K562 (cell line): ENCODE data around the gene MALSU1. TPM values are rescaled to one million over a fixed set of nuclear protein-coding genes. Genes with fewer than 3 reads are reported as not detected.

Experiments
- ATAC-seq: fragments of 200-7000 bp; cut with Tn5 transposase; 3 replicates; pipeline ENCODE4 v1.9.1; 2020; ENCODE audit warnings: moderate library complexity
- BruUV-seq: library from RNA; stranded (reverse); fragments of 400-500 nt; replicated peaks from 2 replicates; lab custom pipeline; 2021; lab: Mats Ljungman, UMichigan
- CTCF ChIA-PET: fragments of 300-600 bp; formaldehyde crosslinking; extraction: SDS; loops from one replicate; lab custom pipeline; 2021; ENCODE audit warnings: low intra/inter-chr PET ratio; lab: Yijun Ruan, JAX
- POLR2A ChIA-PET: fragments of 300-600, 350-650 bp; sonication (Branson Sonifier 250); formaldehyde crosslinking; extraction: SDS; loops from one replicate; lab custom pipeline; 2021; ENCODE audit warnings: antibody characterized with exemption, inconsistent platforms; lab: Yijun Ruan, JAX
- DNase-seq, 4 experiments: peaks; one replicate each; pipeline versions ENCODE4 v3.0.0 to v3.0.0-alpha.2; 2011 to 2018; ENCODE audit warnings: low spot score in 3 of 4, mixed read lengths in 3 of 4; ENCODE audit errors: extremely low read depth in 1 of 4
- FAIRE-seq: peaks from 2 replicates; lab custom pipeline; 2011; peaks lifted over from hg19 to GRCh38; lab: Jason Lieb, UNC
- H2AFZ ChIP-seq: 2 replicates; pipeline ENCODE4 v1.6.0; 2011; ENCODE audit warnings: low read depth, low read length, control low read depth, inconsistent platforms
- H3K27ac ChIP-seq: fragments of 200-600 bp; 3 replicates; pipeline ENCODE4 v1.8.0; 2011; ENCODE audit warnings: low read depth, mild to moderate bottlenecking, control low read depth, inconsistent platforms, low read length, moderate library complexity, mixed read lengths; ENCODE audit errors: extremely low read depth
- H3K27me3 ChIP-seq, 2 experiments: fragments of 300-600 bp in 1 of 2; 2 replicates in 1 of 2; 3 replicates in 1 of 2; pipeline versions ENCODE4 v1.6.0 to v1.8.0; 2011; ENCODE audit warnings: inconsistent platforms in 2 of 2, low read length in 2 of 2, mild to moderate bottlenecking in 1 of 2, mixed read lengths in 1 of 2, moderate library complexity in 1 of 2; ENCODE audit not compliant: control insufficient read depth in 2 of 2, insufficient read depth in 2 of 2
- H3K36me3 ChIP-seq: fragments of 300-600 bp; 3 replicates; pipeline ENCODE4 v1.8.0; 2011; ENCODE audit warnings: mild to moderate bottlenecking, low read length, inconsistent platforms; ENCODE audit not compliant: control insufficient read depth, insufficient read depth
- H3K4me1 ChIP-seq, 2 experiments: fragments of 200-600 bp in 1 of 2; replicated peaks in 1 of 2; 2 replicates in 1 of 2; 3 replicates in 1 of 2; pipeline versions ENCODE4 v1.5.1 to v1.8.0; 2011; ENCODE audit warnings: inconsistent platforms in 2 of 2, low read length in 2 of 2, mild to moderate bottlenecking in 1 of 2, mixed read lengths in 1 of 2, moderate library complexity in 1 of 2; ENCODE audit not compliant: control insufficient read depth in 2 of 2, insufficient read depth in 2 of 2
- H3K4me2 ChIP-seq: 2 replicates; pipeline ENCODE4 v1.6.1; 2011; ENCODE audit warnings: low read length, control low read depth, inconsistent platforms, mixed read lengths; ENCODE audit not compliant: insufficient read depth
- H3K4me3 ChIP-seq: fragments of 200-600 bp; sonication (generic), shearing (Covaris generic); 2 replicates; pipeline ENCODE4 v1.5.1; 2016; ENCODE audit warnings: control low read depth, inconsistent platforms
- H3K79me2 ChIP-seq: fragments of 200-600 bp; 3 replicates; pipeline ENCODE4 v1.8.0; 2011; ENCODE audit warnings: low read length, inconsistent platforms; ENCODE audit not compliant: control insufficient read depth, insufficient read depth
- H3K9ac ChIP-seq, 2 experiments: 2 replicates each; pipeline versions ENCODE4 v1.6.0 to v1.6.1; 2011; ENCODE audit warnings: low read depth in 2 of 2, low read length in 2 of 2, control low read depth in 1 of 2, inconsistent platforms in 1 of 2, mild to moderate bottlenecking in 1 of 2, mixed read lengths in 1 of 2; ENCODE audit not compliant: insufficient read depth in 1 of 2
- H3K9me1 ChIP-seq: one replicate; pipeline ENCODE4 v1.6.0; 2011; ENCODE audit warnings: inconsistent platforms, mild to moderate bottlenecking, low read length, moderate library complexity; ENCODE audit not compliant: control insufficient read depth, insufficient read depth
- H3K9me3 ChIP-seq: replicated peaks from 2 replicates; pipeline ENCODE4 v1.5.1; 2011; ENCODE audit warnings: low read depth, low read length, inconsistent platforms; ENCODE audit not compliant: control insufficient read depth, insufficient read depth
- H4K20me1 ChIP-seq: replicated peaks from 2 replicates; pipeline ENCODE4 v1.6.1; 2011; ENCODE audit warnings: low read length, inconsistent platforms, mixed read lengths; ENCODE audit not compliant: control insufficient read depth, insufficient read depth
- CEBPB ChIP-seq: fragments of 450-650 bp; IDR thresholded peaks from 2 replicates; pipeline ENCODE4 v1.6.1; 2016; ENCODE audit warnings: missing genetic modification characterization, missing compliant biosample characterization
- in situ Hi-C: fragments of 300-500 bp; cut with MboI; formaldehyde crosslinking; loops from 4 replicates; pipeline ENCODE4 v1.15.0; 2018; ENCODE audit warnings: inconsistent platforms, mixed read lengths
- intact Hi-C: fragments of 100-400 bp; cut with micrococcal nuclease; formaldehyde crosslinking; loops from 2 replicates; pipeline ENCODE4 v1.14.2; 2022
- polyA plus RNA-seq, 8 experiments: library from polyadenylated mRNA; depleted of rRNA in 4 of 8; stranded (reverse) in 5 of 8; unstranded in 3 of 8; fragments of >200 nt; fragmentation: Nextera tagmentation in 2 of 8; fragmentation: Illumina TruSeq in 1 of 8; extraction: Ambion mirVana in 2 of 8; extraction: Trizol in 1 of 8; gene quantifications; 2 replicates each; pipeline versions ENCODE4 v1.2.1 to v1.2.3, GENCODE V29; 2011 to 2014; ENCODE audit warnings: inconsistent platforms in 1 of 8, missing spikeins in 1 of 8
- total RNA-seq, 7 experiments: library from RNA; depleted of rRNA in 6 of 7; stranded (reverse); fragments of >200 nt in 6 of 7; fragmentation: Illumina TruSeq in 2 of 7; extraction: Trizol in 2 of 7; gene quantifications; 2 replicates each; pipeline versions ENCODE4 v1.2.1 to v1.2.3, GENCODE V29; 2011 to 2021; ENCODE audit warnings: low replicate concordance in 1 of 7
- TF ChIP-seq, protein P1 (sequence below), 3 experiments: fragments of 200-800 bp in 1 of 3; fragments of 250-450 bp in 1 of 3; fragments of 450-650 bp in 1 of 3; sonication (Bioruptor Pico) in 1 of 3; sonication (Bioruptor generic) in 1 of 3; formaldehyde crosslinking in 1 of 3; IDR thresholded peaks; 2 replicates each; pipeline versions ENCODE4 v1.6.1 to v1.8.0; 2016 to 2022; ENCODE audit warnings: mild to moderate bottlenecking in 2 of 3, missing genetic modification characterization in 2 of 3, missing compliant biosample characterization in 1 of 3, moderate library complexity in 1 of 3

MALSU1 gene
- total and polyA plus RNA-seq, 9 of the 15 experiments (the other 6 are each of a cell fraction or from before 2014, with no cell fraction given): 12.3 to 308 (median 81.2) TPM

DNA sequence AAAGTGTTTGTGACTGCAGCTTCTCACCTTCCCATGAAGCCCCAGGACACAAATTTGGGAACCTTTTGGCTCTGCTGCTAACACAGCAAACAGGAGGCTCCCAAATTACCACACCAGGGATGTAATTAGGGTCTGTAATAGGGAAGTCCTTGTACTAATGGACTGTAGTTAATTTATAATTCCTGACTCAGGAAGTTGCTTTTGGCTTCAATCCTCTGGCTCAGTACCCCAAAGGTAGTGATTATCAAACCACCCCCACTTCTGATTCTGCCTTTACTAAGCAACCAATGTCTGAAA is 3.8 kb upstream of the MALSU1 start:
- no TSS peak for BruUV-seq
- Histone ChIP-seq H3K4me3 (no peak overlapping the region), H3K9me3 (no peaks in the 10 kb centered on the region), H3K4me2 (no peak overlapping the region), H3K36me3 (no peaks in the 10 kb centered on the region), H2AFZ (peak overlapping the region; percentile 20; the same call in 1 of the 2 replicates)
- no peak for DNase-seq
- TF ChIP-seq, protein P1, sequence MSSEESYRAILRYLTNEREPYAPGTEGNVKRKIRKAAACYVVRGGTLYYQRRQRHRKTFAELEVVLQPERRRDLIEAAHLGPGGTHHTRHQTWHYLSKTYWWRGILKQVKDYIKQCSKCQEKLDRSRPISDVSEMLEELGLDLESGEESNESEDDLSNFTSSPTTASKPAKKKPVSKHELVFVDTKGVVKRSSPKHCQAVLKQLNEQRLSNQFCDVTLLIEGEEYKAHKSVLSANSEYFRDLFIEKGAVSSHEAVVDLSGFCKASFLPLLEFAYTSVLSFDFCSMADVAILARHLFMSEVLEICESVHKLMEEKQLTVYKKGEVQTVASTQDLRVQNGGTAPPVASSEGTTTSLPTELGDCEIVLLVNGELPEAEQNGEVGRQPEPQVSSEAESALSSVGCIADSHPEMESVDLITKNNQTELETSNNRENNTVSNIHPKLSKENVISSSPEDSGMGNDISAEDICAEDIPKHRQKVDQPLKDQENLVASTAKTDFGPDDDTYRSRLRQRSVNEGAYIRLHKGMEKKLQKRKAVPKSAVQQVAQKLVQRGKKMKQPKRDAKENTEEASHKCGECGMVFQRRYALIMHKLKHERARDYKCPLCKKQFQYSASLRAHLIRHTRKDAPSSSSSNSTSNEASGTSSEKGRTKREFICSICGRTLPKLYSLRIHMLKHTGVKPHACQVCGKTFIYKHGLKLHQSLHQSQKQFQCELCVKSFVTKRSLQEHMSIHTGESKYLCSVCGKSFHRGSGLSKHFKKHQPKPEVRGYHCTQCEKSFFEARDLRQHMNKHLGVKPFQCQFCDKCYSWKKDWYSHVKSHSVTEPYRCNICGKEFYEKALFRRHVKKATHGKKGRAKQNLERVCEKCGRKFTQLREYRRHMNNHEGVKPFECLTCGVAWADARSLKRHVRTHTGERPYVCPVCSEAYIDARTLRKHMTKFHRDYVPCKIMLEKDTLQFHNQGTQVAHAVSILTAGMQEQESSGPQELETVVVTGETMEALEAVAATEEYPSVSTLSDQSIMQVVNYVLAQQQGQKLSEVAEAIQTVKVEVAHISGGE (CRISPR knock-in tag; IDR thresholded peaks at IDR 0.05): no peak
- TF ChIP-seq CEBPB (tag): peak; percentile 65
- TF ChIP-seq, all 486 proteins: peak for 1
- no peaks in the 10 kb centered on the region; the same call in 1 of the 2 replicates for H4K20me1 ChIP-seq
- peaks cover 13% of the 10 kb centered on the region for H3K79me2 ChIP-seq
- in situ Hi-C loops: no loop called here
- ATAC-seq (no peak), FAIRE-seq (no peak)
- intact Hi-C loops: loop anchor here (5.0 kb wide), 1 partner anchor 177 kb away; the partner anchor contains the start of gene IGF2BP3
- no peaks in the 10 kb centered on the region for H3K9me1 ChIP-seq
- POLR2A ChIA-PET: interaction anchor here (0.6 kb wide), 1 partner anchor 439 kb away, joined by 3 read pairs; no protein-coding TSS in a partner anchor
- peaks cover 0 to 7% of the 10 kb centered on the region in 2 experiments; a peak in 4 of 5 replicates for H3K4me1 ChIP-seq
- no peaks in the 10 kb centered on the region for H3K27me3 ChIP-seq
- H3K27ac ChIP-seq: no peak overlapping the region
- H3K9ac ChIP-seq: no peak overlapping the region
- CTCF ChIA-PET: no interaction called here
